K562 (cell line): ENCODE data around the gene CFAP58. TPM values are rescaled to one million over a fixed set of nuclear protein-coding genes. Genes with fewer than 3 reads are reported as not detected.

Experiments used
- ATAC-seq: fragments of 200-7000 bp; cut with Tn5 transposase; 3 replicates; pipeline ENCODE4 v1.9.1; 2020; ENCODE audit warnings: moderate library complexity
- BruUV-seq: library from RNA; stranded (reverse); fragments of 400-500 nt; replicated peaks from 2 replicates; lab custom pipeline; 2021; lab: Mats Ljungman, UMichigan
- CTCF ChIA-PET: fragments of 300-600 bp; formaldehyde crosslinking; extraction: SDS; loops from one replicate; lab custom pipeline; 2021; ENCODE audit warnings: low intra/inter-chr PET ratio; lab: Yijun Ruan, JAX
- POLR2A ChIA-PET: fragments of 300-600, 350-650 bp; sonication (Branson Sonifier 250); formaldehyde crosslinking; extraction: SDS; loops from one replicate; lab custom pipeline; 2021; ENCODE audit warnings: antibody characterized with exemption, inconsistent platforms; lab: Yijun Ruan, JAX
- DNase-seq, 4 experiments: peaks; one replicate each; pipeline versions ENCODE4 v3.0.0 to v3.0.0-alpha.2; 2011 to 2018; ENCODE audit warnings: low spot score in 3 of 4, mixed read lengths in 3 of 4; ENCODE audit errors: extremely low read depth in 1 of 4
- FAIRE-seq: peaks from 2 replicates; lab custom pipeline; 2011; peaks lifted over from hg19 to GRCh38; lab: Jason Lieb, UNC
- H2AFZ ChIP-seq: 2 replicates; pipeline ENCODE4 v1.6.0; 2011; ENCODE audit warnings: low read depth, low read length, control low read depth, inconsistent platforms
- H3K27ac ChIP-seq: fragments of 200-600 bp; 3 replicates; pipeline ENCODE4 v1.8.0; 2011; ENCODE audit warnings: low read depth, mild to moderate bottlenecking, control low read depth, inconsistent platforms, low read length, moderate library complexity, mixed read lengths; ENCODE audit errors: extremely low read depth
- H3K27me3 ChIP-seq, 2 experiments: fragments of 300-600 bp in 1 of 2; 2 replicates in 1 of 2; 3 replicates in 1 of 2; pipeline versions ENCODE4 v1.6.0 to v1.8.0; 2011; ENCODE audit warnings: inconsistent platforms in 2 of 2, low read length in 2 of 2, mild to moderate bottlenecking in 1 of 2, mixed read lengths in 1 of 2, moderate library complexity in 1 of 2; ENCODE audit not compliant: control insufficient read depth in 2 of 2, insufficient read depth in 2 of 2
- H3K36me3 ChIP-seq: fragments of 300-600 bp; 3 replicates; pipeline ENCODE4 v1.8.0; 2011; ENCODE audit warnings: mild to moderate bottlenecking, low read length, inconsistent platforms; ENCODE audit not compliant: control insufficient read depth, insufficient read depth
- H3K4me1 ChIP-seq, 2 experiments: fragments of 200-600 bp in 1 of 2; replicated peaks in 1 of 2; 2 replicates in 1 of 2; 3 replicates in 1 of 2; pipeline versions ENCODE4 v1.5.1 to v1.8.0; 2011; ENCODE audit warnings: inconsistent platforms in 2 of 2, low read length in 2 of 2, mild to moderate bottlenecking in 1 of 2, mixed read lengths in 1 of 2, moderate library complexity in 1 of 2; ENCODE audit not compliant: control insufficient read depth in 2 of 2, insufficient read depth in 2 of 2
- H3K4me2 ChIP-seq: 2 replicates; pipeline ENCODE4 v1.6.1; 2011; ENCODE audit warnings: low read length, control low read depth, inconsistent platforms, mixed read lengths; ENCODE audit not compliant: insufficient read depth
- H3K4me3 ChIP-seq: fragments of 200-600 bp; sonication (generic), shearing (Covaris generic); 2 replicates; pipeline ENCODE4 v1.5.1; 2016; ENCODE audit warnings: control low read depth, inconsistent platforms
- H3K79me2 ChIP-seq: fragments of 200-600 bp; 3 replicates; pipeline ENCODE4 v1.8.0; 2011; ENCODE audit warnings: low read length, inconsistent platforms; ENCODE audit not compliant: control insufficient read depth, insufficient read depth
- H3K9ac ChIP-seq, 2 experiments: 2 replicates each; pipeline versions ENCODE4 v1.6.0 to v1.6.1; 2011; ENCODE audit warnings: low read depth in 2 of 2, low read length in 2 of 2, control low read depth in 1 of 2, inconsistent platforms in 1 of 2, mild to moderate bottlenecking in 1 of 2, mixed read lengths in 1 of 2; ENCODE audit not compliant: insufficient read depth in 1 of 2
- H3K9me1 ChIP-seq: one replicate; pipeline ENCODE4 v1.6.0; 2011; ENCODE audit warnings: inconsistent platforms, mild to moderate bottlenecking, low read length, moderate library complexity; ENCODE audit not compliant: control insufficient read depth, insufficient read depth
- H3K9me3 ChIP-seq: replicated peaks from 2 replicates; pipeline ENCODE4 v1.5.1; 2011; ENCODE audit warnings: low read depth, low read length, inconsistent platforms; ENCODE audit not compliant: control insufficient read depth, insufficient read depth
- H4K20me1 ChIP-seq: replicated peaks from 2 replicates; pipeline ENCODE4 v1.6.1; 2011; ENCODE audit warnings: low read length, inconsistent platforms, mixed read lengths; ENCODE audit not compliant: control insufficient read depth, insufficient read depth
- BMI1 ChIP-seq: fragments of 150-350 bp; IDR thresholded peaks from 2 replicates; pipeline ENCODE4 v1.6.1; 2014; ENCODE audit warnings: low read length
- PPARD ChIP-seq: fragments of 250-450 bp; sonication (Bioruptor Pico); IDR thresholded peaks from 2 replicates; pipeline ENCODE4 v1.8.0; 2022; ENCODE audit warnings: inconsistent platforms, mild to moderate bottlenecking, moderate library complexity
- RFX5 ChIP-seq: IDR thresholded peaks from 2 replicates; pipeline ENCODE4 v1.6.1; 2011; ENCODE audit warnings: low read depth, mild to moderate bottlenecking, improper control_type of control experiment, low read length
- SNAPC5 ChIP-seq: fragments of 250-450 bp; sonication (Bioruptor Pico); IDR thresholded peaks from 2 replicates; pipeline ENCODE4 v1.8.0; 2021; ENCODE audit warnings: moderate library complexity, mild to moderate bottlenecking, inconsistent platforms
- SRSF7 ChIP-seq: fragments of 200-400 bp; formaldehyde crosslinking; optimal IDR thresholded peaks from 2 replicates; pipeline ENCODE3; 2017; ENCODE audit warnings: mild to moderate bottlenecking, low read depth, low read length
- SRSF9 ChIP-seq: fragments of 200-400 bp; formaldehyde crosslinking; IDR thresholded peaks from 2 replicates; pipeline ENCODE4 v1.6.1; 2017; ENCODE audit warnings: low read depth, low read length, borderline replicate concordance
- ZNF253 ChIP-seq: fragments of 250-450 bp; sonication (Bioruptor Pico); conservative IDR thresholded peaks from 2 replicates; pipeline ENCODE4 v1.6.1; 2021; ENCODE audit warnings: mild to moderate bottlenecking
- ZNF311 ChIP-seq: fragments of 250-450 bp; sonication (Bioruptor Pico); IDR thresholded peaks from 2 replicates; pipeline ENCODE4 v1.4.0; 2020; ENCODE audit warnings: mild to moderate bottlenecking, moderate library complexity
- ZNF77 ChIP-seq: fragments of 250-450 bp; sonication (Bioruptor Pico); IDR thresholded peaks from 2 replicates; pipeline ENCODE4 v1.5.0; 2020
- WGBS: fragments of 100-300 bp; shearing (Covaris generic); methylation state at CpG from one replicate; pipeline ENCODE4 v1.1.6; 2016; ENCODE audit warnings: low coverage, mixed read lengths; ENCODE audit not compliant: insufficient coverage; ENCODE audit errors: missing lambda C conversion rate; 5-methylcytosine and 5-hydroxymethylcytosine counted together
- in situ Hi-C: fragments of 300-500 bp; cut with MboI; formaldehyde crosslinking; loops from 4 replicates; pipeline ENCODE4 v1.15.0; 2018; ENCODE audit warnings: inconsistent platforms, mixed read lengths
- intact Hi-C: fragments of 100-400 bp; cut with micrococcal nuclease; formaldehyde crosslinking; loops from 2 replicates; pipeline ENCODE4 v1.14.2; 2022
- polyA plus RNA-seq, 8 experiments: library from polyadenylated mRNA; depleted of rRNA in 4 of 8; stranded (reverse) in 5 of 8; unstranded in 3 of 8; fragments of >200 nt; fragmentation: Nextera tagmentation in 2 of 8; fragmentation: Illumina TruSeq in 1 of 8; extraction: Ambion mirVana in 2 of 8; extraction: Trizol in 1 of 8; gene quantifications; 2 replicates each; pipeline versions ENCODE4 v1.2.1 to v1.2.3, GENCODE V29; 2011 to 2014; ENCODE audit warnings: inconsistent platforms in 1 of 8, missing spikeins in 1 of 8
- total RNA-seq, 7 experiments: library from RNA; depleted of rRNA in 6 of 7; stranded (reverse); fragments of >200 nt in 6 of 7; fragmentation: Illumina TruSeq in 2 of 7; extraction: Trizol in 2 of 7; gene quantifications; 2 replicates each; pipeline versions ENCODE4 v1.2.1 to v1.2.3, GENCODE V29; 2011 to 2021; ENCODE audit warnings: low replicate concordance in 1 of 7

Gene CFAP58
- total and polyA plus RNA-seq, 9 of the 15 experiments (the other 6 are each of a cell fraction or from before 2014, with no cell fraction given) = 0.08 to 2.0 (median 0.71) TPM

- TF ChIP-seq RFX5 (no peak), BMI1 (no peak), SRSF9 (no peak), ZNF77 (CRISPR knock-in tag) (no peak), PPARD (CRISPR knock-in tag) (no peak), SRSF7 (no peak), ZNF311 (CRISPR knock-in tag) (no peak), ZNF253 (no peak), SNAPC5 (CRISPR knock-in tag) (no peak)
- DNase-seq (no peak), FAIRE-seq (no peak), ATAC-seq (no peak)
- H3K4me1 ChIP-seq = no peaks in the 10 kb centered on the region
- no peaks in the 10 kb centered on the region for H4K20me1 ChIP-seq
- no peaks in the 10 kb centered on the region for H3K27me3 ChIP-seq
- 8% methylated on average over 2 of the region's 2 CpGs for WGBS
- no TSS peak for BruUV-seq
- no peaks in the 10 kb centered on the region for H3K79me2 ChIP-seq
- H3K9me1 ChIP-seq = no peaks in the 10 kb centered on the region
- H3K9ac ChIP-seq = no peak overlapping the region
- H3K4me3 ChIP-seq = no peak overlapping the region
- CTCF ChIA-PET = interaction anchor here (0.7 kb wide), 1 partner anchor 69 kb away, joined by 3 read pairs; no protein-coding TSS in a partner anchor
- no peak overlapping the region for H3K4me2 ChIP-seq
- H3K9me3 ChIP-seq = no peaks in the 10 kb centered on the region
- H2AFZ ChIP-seq = no peak overlapping the region
- no peaks in the 10 kb centered on the region for H3K36me3 ChIP-seq
- H3K27ac ChIP-seq = no peak overlapping the region
- in situ Hi-C loops (no loop called here), intact Hi-C loops (no loop called here)
- POLR2A ChIA-PET = no interaction called here
Measured at GRCh38 chr10:104359811-104360210, 6.2 kb downstream of the CFAP58 start.
